Caco-2 (cell line): ENCODE data around the gene CD244. TPM values are rescaled to one million over a fixed set of nuclear protein-coding genes. Genes with fewer than 3 reads are reported as not detected.

Experiments used
- BruUV-seq: library from RNA; stranded (reverse); fragments of 400-500 nt; replicated peaks from 2 replicates; lab custom pipeline; 2021; lab: Mats Ljungman, UMichigan
- CTCF ChIA-PET: fragments of 300-600 bp; sonication (Branson Sonifier 250); formaldehyde crosslinking; loops from one replicate; lab custom pipeline; 2022; ENCODE audit warnings: antibody characterized with exemption; lab: Charles Lee
- POLR2A ChIA-PET: fragments of 300-600 bp; sonication (Branson Sonifier 250); formaldehyde crosslinking; loops from one replicate; lab custom pipeline; 2022; ENCODE audit warnings: antibody characterized with exemption; lab: Charles Lee
- DNase-seq, 2 experiments: peaks; one replicate each; pipeline versions ENCODE4 v3.0.0 to v3.0.0-alpha.2; 2020 to 2022
- H3K27me3 ChIP-seq: replicated peaks from 2 replicates; pipeline ENCODE4 v1.6.0; 2011; ENCODE audit warnings: low read length; ENCODE audit not compliant: control insufficient read depth, insufficient read depth
- H3K36me3 ChIP-seq: 2 replicates; pipeline ENCODE4 v1.5.1; 2011; ENCODE audit warnings: low read length; ENCODE audit not compliant: control insufficient read depth, insufficient read depth
- H3K4me1 ChIP-seq: fragments of 250-450 bp; sonication (Bioruptor Pico); 2 replicates; pipeline ENCODE4 v1.5.1; 2020; ENCODE audit warnings: mild to moderate bottlenecking
- H3K4me3 ChIP-seq: 2 replicates; pipeline ENCODE4 v1.5.1; 2011; ENCODE audit warnings: low read depth, mild to moderate bottlenecking, control low read depth, low read length
- H3K9me3 ChIP-seq: fragments of 250-450 bp; sonication (Bioruptor Pico); 2 replicates; pipeline ENCODE4 v1.5.1; 2020; ENCODE audit warnings: mild to moderate bottlenecking, moderate library complexity
- H3K27ac Mint-ChIP-seq: one replicate; pipeline ENCODE4 v1.8.0; 2022; ENCODE audit warnings: mixed read lengths; ENCODE audit not compliant: unreplicated experiment
- H3K27me3 Mint-ChIP-seq: one replicate; pipeline ENCODE4 v1.8.0; 2022; ENCODE audit warnings: mixed read lengths; ENCODE audit not compliant: insufficient read depth, unreplicated experiment
- H3K36me3 Mint-ChIP-seq: one replicate; pipeline ENCODE4 v1.8.0; 2022; ENCODE audit warnings: mild to moderate bottlenecking, mixed read lengths; ENCODE audit not compliant: insufficient read depth, unreplicated experiment
- H3K4me1 Mint-ChIP-seq: one replicate; pipeline ENCODE4 v1.8.0; 2022; ENCODE audit warnings: low read depth, mixed read lengths; ENCODE audit not compliant: unreplicated experiment
- H3K4me3 Mint-ChIP-seq: one replicate; pipeline ENCODE4 v1.8.0; 2022; ENCODE audit warnings: mild to moderate bottlenecking, moderate library complexity, mixed read lengths; ENCODE audit not compliant: unreplicated experiment
- H3K9me3 Mint-ChIP-seq: one replicate; pipeline ENCODE4 v1.8.0; 2022; ENCODE audit warnings: mixed read lengths; ENCODE audit not compliant: unreplicated experiment
- CTCF ChIP-seq, 2 experiments: fragments of 200-600 bp in 1 of 2; IDR thresholded peaks; 1 replicate in 1 of 2; 2 replicates in 1 of 2; pipeline versions ENCODE4 v1.5.1 to v1.8.0; 2011 to 2022; ENCODE audit warnings: antibody characterized with exemption in 1 of 2, control low read depth in 1 of 2, inconsistent platforms in 1 of 2, low read depth in 1 of 2, low read length in 1 of 2, mild to moderate bottlenecking in 1 of 2, moderate library complexity in 1 of 2; ENCODE audit not compliant: insufficient read depth in 1 of 2, severe bottlenecking in 1 of 2, unreplicated experiment in 1 of 2
- intact Hi-C: fragments of 100-400 bp; cut with micrococcal nuclease; formaldehyde crosslinking; loops from one replicate; pipeline ENCODE4 v1.10.0; 2022; ENCODE audit not compliant: unreplicated experiment
- total RNA-seq: library from RNA; stranded (reverse); gene quantifications from 2 replicates; pipeline ENCODE4 v1.2.3, GENCODE V29; 2022

The CD244 gene
- total RNA-seq, 1 experiment from 2014 or later, result 0.11 TPM

GRCh38 chr1:160806109-160806665 is 56.5 kb downstream of the CD244 start:
- peaks cover 14% of the 10 kb centered on the region; the same call in 1 of the 2 replicates for H3K9me3 ChIP-seq
- Mint-ChIP-seq H3K27me3 (no peaks in the 10 kb centered on the region), H3K9me3 (peaks cover 26% of the 10 kb centered on the region), H3K4me3 (no peak overlapping the region), H3K27ac (no peak overlapping the region), H3K36me3 (no peaks in the 10 kb centered on the region), H3K4me1 (peaks cover 12% of the 10 kb centered on the region)
- intact Hi-C loops, result no loop called here
- ChIA-PET CTCF (no interaction called here), POLR2A (no interaction called here)
- TF ChIP-seq CTCF (IDR thresholded peaks at IDR 0.05; ENCODE audit: insufficient read depth in 1 of 2, low read depth in 1 of 2, low read length in 1 of 2, severe bottlenecking in 1 of 2, unreplicated experiment in 1 of 2), result peak in 1 of 2 experiments; percentile 22
- H3K27me3 ChIP-seq, result no peaks in the 10 kb centered on the region
- BruUV-seq, result no TSS peak
- peaks cover 14% of the 10 kb centered on the region for H3K4me1 ChIP-seq
- H3K36me3 ChIP-seq, result no peaks in the 10 kb centered on the region
- DNase-seq, result no peak
- H3K4me3 ChIP-seq, result no peak overlapping the region

- no peaks in the 10 kb centered on the region for H3K4me1 Mint-ChIP-seq
- intact Hi-C loops, result no loop called here
- CTCF ChIA-PET, result no interaction called here
- Histone ChIP-seq H3K27me3 (no peaks in the 10 kb centered on the region), H3K4me1 (no peaks in the 10 kb centered on the region), H3K4me3 (no peak overlapping the region), H3K36me3 (no peaks in the 10 kb centered on the region), H3K9me3 (peaks cover 11% of the 10 kb centered on the region; the same call in 1 of the 2 replicates)
- H3K9me3 Mint-ChIP-seq, result peaks cover 22% of the 10 kb centered on the region
- BruUV-seq, result no TSS peak
- H3K27me3 Mint-ChIP-seq, result no peaks in the 10 kb centered on the region
- no peaks in the 10 kb centered on the region for H3K36me3 Mint-ChIP-seq
- POLR2A ChIA-PET, result no interaction called here
- no peak overlapping the region for H3K27ac Mint-ChIP-seq
- TF ChIP-seq CTCF (IDR thresholded peaks at IDR 0.05; ENCODE audit: insufficient read depth in 1 of 2, low read depth in 1 of 2, low read length in 1 of 2, severe bottlenecking in 1 of 2, unreplicated experiment in 1 of 2), result no peak
- DNase-seq, result no peak
- no peak overlapping the region for H3K4me3 Mint-ChIP-seq
Observed at GRCh38 chr1:160801836-160802580, 60.7 kb downstream of the CD244 start.

- no peaks in the 10 kb centered on the region for H3K4me1 Mint-ChIP-seq
- intact Hi-C loops, result no loop called here
- no peak overlapping the region for H3K4me3 Mint-ChIP-seq
- Histone ChIP-seq H3K4me1 (no peaks in the 10 kb centered on the region), H3K27me3 (no peaks in the 10 kb centered on the region), H3K4me3 (no peak overlapping the region), H3K36me3 (no peaks in the 10 kb centered on the region), H3K9me3 (no peaks in the 10 kb centered on the region)
- no peak for DNase-seq
- H3K36me3 Mint-ChIP-seq, result no peaks in the 10 kb centered on the region
- CTCF ChIA-PET, result no interaction called here
- POLR2A ChIA-PET, result no interaction called here
- H3K9me3 Mint-ChIP-seq, result peaks cover 10% of the 10 kb centered on the region
- H3K27me3 Mint-ChIP-seq, result no peaks in the 10 kb centered on the region
- no TSS peak for BruUV-seq
- TF ChIP-seq CTCF (IDR thresholded peaks at IDR 0.05; ENCODE audit: insufficient read depth in 1 of 2, low read depth in 1 of 2, low read length in 1 of 2, severe bottlenecking in 1 of 2, unreplicated experiment in 1 of 2), result no peak
- H3K27ac Mint-ChIP-seq, result no peak overlapping the region
Observed at GRCh38 chr1:160800645-160801408, 61.9 kb downstream of the CD244 start.
